Endothelial cell of umbilical vein (primary cell): ENCODE results near the gene AP5S1. TPM values are rescaled to one million over a fixed set of nuclear protein-coding genes. Genes with fewer than 3 reads are reported as not detected.
"Not testable (repeated sequence)": the region's sequence is repeated elsewhere in the genome, so short reads cannot be mapped to it uniquely, and the experiment has no call there.

Experiments
- BruUV-seq: library from RNA; stranded (reverse); fragments of 400-500 nt; replicated peaks from 2 replicates; lab custom pipeline; 2021; lab: Mats Ljungman, UMichigan
- CTCF ChIA-PET: fragments of 300-600, 350-600 bp; sonication (Branson Sonifier 250); formaldehyde crosslinking; loops from one replicate; lab custom pipeline; 2021; ENCODE audit warnings: antibody characterized with exemption, inconsistent platforms; lab: Charles Lee
- POLR2A ChIA-PET: fragments of 300-600, 350-600 bp; sonication (Branson Sonifier 250); formaldehyde crosslinking; loops from one replicate; lab custom pipeline; 2021; ENCODE audit warnings: antibody characterized with exemption, inconsistent platforms; lab: Charles Lee
- DNase-seq: peaks from one replicate; pipeline ENCODE4 v3.0.0-alpha.2; 2011; ENCODE audit warnings: low read depth, low spot score
- FAIRE-seq: peaks from 2 replicates; lab custom pipeline; 2011; peaks lifted over from hg19 to GRCh38; lab: Jason Lieb, UNC
- H2AFZ ChIP-seq: 2 replicates; pipeline ENCODE4 v1.6.0; 2012; ENCODE audit warnings: low read depth, low read length, control low read depth, inconsistent platforms
- H3K27ac ChIP-seq: 2 replicates; pipeline ENCODE4 v1.5.1; 2011; ENCODE audit warnings: low read depth, mild to moderate bottlenecking, control low read depth, low read length, moderate library complexity; ENCODE audit not compliant: insufficient read depth
- H3K27me3 ChIP-seq, 2 experiments: 2 replicates each; pipeline versions ENCODE4 v1.6.0 to v1.6.1; 2011; ENCODE audit warnings: low read length in 2 of 2, mixed read lengths in 1 of 2; ENCODE audit not compliant: control insufficient read depth in 2 of 2, insufficient read depth in 2 of 2
- H3K36me3 ChIP-seq, 2 experiments: 2 replicates in 1 of 2; 3 replicates in 1 of 2; pipeline ENCODE4 v1.5.1; 2011; ENCODE audit warnings: low read length in 2 of 2, mild to moderate bottlenecking in 1 of 2, moderate library complexity in 1 of 2; ENCODE audit not compliant: control insufficient read depth in 2 of 2, insufficient read depth in 2 of 2; ENCODE audit errors: extremely low read depth in 1 of 2
- H3K4me1 ChIP-seq: 3 replicates; pipeline ENCODE4 v1.5.1; 2011; ENCODE audit warnings: mild to moderate bottlenecking, low read length; ENCODE audit not compliant: control insufficient read depth, insufficient read depth; ENCODE audit errors: extremely low read depth
- H3K4me2 ChIP-seq: 2 replicates; pipeline ENCODE4 v1.6.1; 2011; ENCODE audit warnings: low read length, control low read depth, mixed read lengths; ENCODE audit not compliant: insufficient read depth
- H3K4me3 ChIP-seq, 3 experiments: fragments of 200-600 bp in 1 of 3; sonication (generic), shearing (Covaris generic) in 1 of 3; replicated peaks in 1 of 3; 2 replicates each; pipeline ENCODE4 v1.5.1; 2011 to 2016; ENCODE audit warnings: control low read depth in 3 of 3, low read length in 3 of 3, mild to moderate bottlenecking in 2 of 3, inconsistent platforms in 1 of 3, low read depth in 1 of 3, moderate library complexity in 1 of 3; ENCODE audit not compliant: insufficient read depth in 1 of 3
- H3K79me2 ChIP-seq: 2 replicates; pipeline ENCODE4 v1.6.0; 2012; ENCODE audit warnings: low read length, inconsistent platforms; ENCODE audit not compliant: control insufficient read depth, insufficient read depth
- H3K9ac ChIP-seq: replicated peaks from 2 replicates; pipeline ENCODE3; 2011; ENCODE audit warnings: low read length, control low read depth; ENCODE audit not compliant: insufficient read depth; ENCODE audit errors: extremely low read depth
- H3K9me1 ChIP-seq: replicated peaks from 3 replicates; pipeline ENCODE4 v1.6.0; 2011; ENCODE audit warnings: mild to moderate bottlenecking, low read length; ENCODE audit not compliant: control insufficient read depth, insufficient read depth; ENCODE audit errors: extremely low read depth
- H3K9me3 ChIP-seq: replicated peaks from 2 replicates; pipeline ENCODE4 v1.5.1; 2012; ENCODE audit warnings: low read length, inconsistent platforms; ENCODE audit not compliant: control insufficient read depth, insufficient read depth
- H4K20me1 ChIP-seq: replicated peaks from 2 replicates; pipeline ENCODE3; 2011; ENCODE audit warnings: mild to moderate bottlenecking, low read length; ENCODE audit not compliant: control insufficient read depth, insufficient read depth; ENCODE audit errors: extremely low read depth
- CTCF ChIP-seq, 2 donors: IDR thresholded peaks; 1 replicate in 1 of 2; 2 replicates in 1 of 2; pipeline ENCODE4 v1.5.1; 2011; ENCODE audit warnings: low read length in 2 of 2, mild to moderate bottlenecking in 2 of 2, moderate library complexity in 2 of 2, control low read depth in 1 of 2, inconsistent platforms in 1 of 2, low read depth in 1 of 2; ENCODE audit not compliant: insufficient read depth in 1 of 2; ENCODE audit errors: extremely low read depth in 1 of 2
- EZH2 ChIP-seq: IDR thresholded peaks from 2 replicates; pipeline ENCODE4 v1.6.1; 2012; ENCODE audit warnings: borderline replicate concordance, low read depth, mild to moderate bottlenecking, moderate library complexity, low read length, inconsistent platforms; ENCODE audit not compliant: severe bottlenecking
- FOS ChIP-seq: IDR thresholded peaks from 2 replicates; pipeline ENCODE4 v1.6.1; 2011; ENCODE audit warnings: mild to moderate bottlenecking, low read length, moderate library complexity, borderline replicate concordance; ENCODE audit not compliant: insufficient read depth
- GATA2 ChIP-seq: IDR thresholded peaks from 2 replicates; pipeline ENCODE4 v1.7.0; 2011; ENCODE audit warnings: low read depth, mild to moderate bottlenecking, moderate library complexity, mixed read lengths, low read length; ENCODE audit not compliant: insufficient read length, insufficient read depth
- JUN ChIP-seq: IDR thresholded peaks from 2 replicates; pipeline ENCODE4 v1.6.1; 2011; ENCODE audit warnings: borderline replicate concordance, low read depth; ENCODE audit not compliant: insufficient read length, insufficient read depth
- MYC ChIP-seq: IDR thresholded peaks from one replicate; pipeline ENCODE4 v1.6.1; 2011; ENCODE audit warnings: mild to moderate bottlenecking, low read depth, low read length
- POLR2A ChIP-seq: IDR thresholded peaks from 2 replicates; pipeline ENCODE4 v1.6.1; 2012; ENCODE audit warnings: low read depth, mild to moderate bottlenecking, control low read depth, low read length
- POLR2AphosphoS5 ChIP-seq: IDR thresholded peaks from 2 replicates; pipeline ENCODE4 v1.6.1; 2012; ENCODE audit warnings: low read depth, mild to moderate bottlenecking, control low read depth, low read length, moderate library complexity; ENCODE audit not compliant: insufficient read depth
- dilution Hi-C: fragments of 300-500 bp; cut with MboI; formaldehyde crosslinking; loops from one replicate; pipeline ENCODE4 v1.15.0; 2019; ENCODE audit warnings: low sequenced_read_pairs; ENCODE audit not compliant: extremely low pct_ligation_motif_present
- intact Hi-C: fragments of 100-400 bp; cut with micrococcal nuclease; formaldehyde crosslinking; loops from one replicate; pipeline ENCODE4 v1.10.0; 2022
- polyA plus RNA-seq, 4 experiments: library from polyadenylated mRNA; depleted of rRNA in 3 of 4; stranded (reverse) in 3 of 4; unstranded in 1 of 4; fragments of >200 nt; gene quantifications; 2 replicates each; pipeline versions ENCODE4 v1.2.1 to v1.2.3, GENCODE V29; 2011 to 2012; ENCODE audit warnings: missing spikeins in 1 of 4
- total RNA-seq: library from RNA; stranded (reverse); gene quantifications from 2 replicates; pipeline ENCODE4 v1.2.3, GENCODE V29; 2021
- TF ChIP-seq, protein P1 (sequence below): IDR thresholded peaks from 2 replicates; pipeline ENCODE4 v1.6.1; 2011; ENCODE audit not compliant: insufficient read depth, insufficient read length

AP5S1 gene
- total and polyA plus RNA-seq, 2 donors (not counting 3 experiments of a cell fraction or from before 2014, with no cell fraction given) = 15.7 to 22.0 TPM

DNA sequence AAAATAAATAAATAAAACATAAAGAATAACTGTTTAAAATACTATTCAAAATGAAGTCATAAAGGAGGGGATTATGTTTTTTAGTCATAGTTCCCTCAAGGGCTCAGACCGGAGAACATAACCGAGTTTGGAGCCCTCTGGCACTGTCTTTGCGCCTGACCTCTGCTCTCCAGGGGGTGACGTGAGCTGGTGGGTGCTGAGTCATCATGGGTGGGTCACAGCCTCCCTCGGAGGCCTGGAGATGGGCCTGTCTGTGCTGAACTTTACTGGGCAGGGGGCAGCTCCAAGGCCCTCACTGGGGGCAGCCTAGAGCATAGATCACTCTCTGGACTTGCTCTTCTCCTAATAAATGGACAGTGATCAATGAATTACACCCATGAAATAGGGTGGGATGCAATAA is 23.1 kb downstream of the AP5S1 start:
- Histone ChIP-seq H3K4me2 (no peak overlapping the region), H3K9ac (no peak overlapping the region), H3K36me3 (no peaks in the 10 kb centered on the region), H4K20me1 (no peaks in the 10 kb centered on the region), H2AFZ (no peak overlapping the region), H3K4me3 (no peak overlapping the region), H3K27me3 (no peaks in the 10 kb centered on the region), H3K79me2 (peaks cover 14% of the 10 kb centered on the region), H3K9me1 (no peaks in the 10 kb centered on the region), H3K9me3 (no peaks in the 10 kb centered on the region), H3K27ac (no peak overlapping the region), H3K4me1 (peaks cover 13% of the 10 kb centered on the region)
- ChIA-PET CTCF (interaction anchor here (1.2 to 1.5 kb wide), 2 partner anchors 11 to 23 kb away, joined by 4 to 6 read pairs; partner anchors contain the start of gene AP5S1), POLR2A (interaction anchor here (0.5 to 1.0 kb wide), 2 partner anchors 23 to 574 kb away, joined by 4 to 9 read pairs; partner anchors contain the start of gene AP5S1)
- TF ChIP-seq CTCF (IDR thresholded peaks at IDR 0.05; ENCODE audit: extremely low read depth in 1 of 2, insufficient read depth in 1 of 2, low read depth in 1 of 2, low read length in 2 of 2) (no peak), GATA2 (no peak), JUN (no peak), POLR2AphosphoS5 (no peak), EZH2 (no peak), POLR2A (no peak), MYC (no peak), FOS (no peak)
- TF ChIP-seq, protein P1, sequence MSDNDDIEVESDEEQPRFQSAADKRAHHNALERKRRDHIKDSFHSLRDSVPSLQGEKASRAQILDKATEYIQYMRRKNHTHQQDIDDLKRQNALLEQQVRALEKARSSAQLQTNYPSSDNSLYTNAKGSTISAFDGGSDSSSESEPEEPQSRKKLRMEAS = no peak
- dilution Hi-C loops = no loop called here
- intact Hi-C loops = no loop called here
- DNase-seq = no peak
- BruUV-seq = no TSS peak
- no peak for FAIRE-seq

DNA sequence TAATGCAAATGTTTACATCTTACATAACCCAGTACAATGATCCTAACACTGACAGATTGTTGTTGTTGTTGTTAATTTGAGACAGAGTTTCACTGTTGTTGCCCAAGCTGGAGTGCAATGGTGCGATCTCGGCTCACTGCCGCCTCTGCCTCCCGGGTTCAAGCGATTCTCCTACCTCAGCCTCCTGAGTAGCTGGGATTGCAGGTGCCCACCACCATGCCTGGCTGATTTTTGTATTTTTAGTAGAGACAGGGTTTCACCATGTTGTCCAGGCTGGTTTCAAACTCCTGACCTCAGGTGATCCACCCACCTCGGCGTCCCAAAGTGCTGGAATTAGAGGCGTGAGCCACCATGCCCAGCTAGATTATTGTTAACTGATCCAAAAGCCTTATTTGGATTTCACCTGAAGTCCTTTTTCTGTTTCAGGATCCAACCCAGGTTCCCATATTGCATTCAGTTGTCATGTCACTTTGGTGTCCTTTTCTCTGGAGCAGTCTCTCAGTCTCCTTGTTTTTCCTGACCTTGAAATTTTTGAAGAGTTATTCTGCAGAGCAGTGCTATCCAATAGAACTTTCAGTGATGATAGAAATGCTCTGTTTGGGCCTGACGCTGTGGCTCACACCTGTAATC is 23.8 kb downstream of the AP5S1 start:
- H3K9me1 ChIP-seq, H2AFZ ChIP-seq, H3K9me3 ChIP-seq, H4K20me1 ChIP-seq, H3K36me3 ChIP-seq, BruUV-seq, DNase-seq, FAIRE-seq, H3K27me3 ChIP-seq, H3K4me3 ChIP-seq, intact Hi-C loops, H3K27ac ChIP-seq, H3K4me2 ChIP-seq, dilution Hi-C loops, H3K9ac ChIP-seq: not testable (repeated sequence)
- Histone ChIP-seq H3K4me1 (peaks cover 13% of the 10 kb centered on the region), H3K79me2 (peaks cover 18% of the 10 kb centered on the region)
- ChIA-PET CTCF (interaction anchor here (0.8 to 2.4 kb wide), 5 partner anchors 11 to 133 kb away, joined by 4 to 11 read pairs (median 5); partner anchors contain the start of gene AP5S1), POLR2A (interaction anchor here (0.5 kb wide), 1 partner anchor 575 kb away, joined by 9 read pairs; no protein-coding TSS in a partner anchor)
